ENCODE measurements around the gene CLDN9. TPM values are rescaled to one million over a fixed set of nuclear protein-coding genes. Genes with fewer than 3 reads are reported as not detected.

Gene CLDN9
- total and polyA plus RNA-seq, 11 donors: 0.13 to 2.0 (median 0.75) TPM

- WGBS, 4 donors: 68 to 77% (median 73%) methylated on average over 10 to 12 of the region's 12 CpGs
- Histone ChIP-seq H3K27ac (no peak overlapping the region), H3K27me3 (peaks cover 0 to 36% (median 7%) of the 10 kb centered on the region in 9 donors), H3K4me1 (peaks cover 0 to 14% (median 3%) of the 10 kb centered on the region in 12 donors), H3K4me3 (no peak overlapping the region), H3K36me3 (no peaks in the 10 kb centered on the region), H3K9me3 (no peaks in the 10 kb centered on the region)
- TF ChIP-seq POLR2A (IDR thresholded peaks at IDR 0.05): no peak
- TF ChIP-seq, protein P1, sequence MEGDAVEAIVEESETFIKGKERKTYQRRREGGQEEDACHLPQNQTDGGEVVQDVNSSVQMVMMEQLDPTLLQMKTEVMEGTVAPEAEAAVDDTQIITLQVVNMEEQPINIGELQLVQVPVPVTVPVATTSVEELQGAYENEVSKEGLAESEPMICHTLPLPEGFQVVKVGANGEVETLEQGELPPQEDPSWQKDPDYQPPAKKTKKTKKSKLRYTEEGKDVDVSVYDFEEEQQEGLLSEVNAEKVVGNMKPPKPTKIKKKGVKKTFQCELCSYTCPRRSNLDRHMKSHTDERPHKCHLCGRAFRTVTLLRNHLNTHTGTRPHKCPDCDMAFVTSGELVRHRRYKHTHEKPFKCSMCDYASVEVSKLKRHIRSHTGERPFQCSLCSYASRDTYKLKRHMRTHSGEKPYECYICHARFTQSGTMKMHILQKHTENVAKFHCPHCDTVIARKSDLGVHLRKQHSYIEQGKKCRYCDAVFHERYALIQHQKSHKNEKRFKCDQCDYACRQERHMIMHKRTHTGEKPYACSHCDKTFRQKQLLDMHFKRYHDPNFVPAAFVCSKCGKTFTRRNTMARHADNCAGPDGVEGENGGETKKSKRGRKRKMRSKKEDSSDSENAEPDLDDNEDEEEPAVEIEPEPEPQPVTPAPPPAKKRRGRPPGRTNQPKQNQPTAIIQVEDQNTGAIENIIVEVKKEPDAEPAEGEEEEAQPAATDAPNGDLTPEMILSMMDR (IDR thresholded peaks at IDR 0.05): no peak
- ATAC-seq (no peak), DNase-seq (no peak)
- intact Hi-C loops (cut with DNase I): no loop called here
Observed at GRCh38 chr16:3001316-3001715, 11.4 kb upstream of the CLDN9 start.

GRCh38 chr16:3003582-3004270 lies 9.0 kb upstream of the CLDN9 start:
- DNase-seq: peak; percentile 95 to 99 (median 97)
- Histone ChIP-seq H3K4me3 (peak overlapping the region in 10 of 12 donors; percentile 15 to 53 (median 28)), H3K36me3 (peaks cover 0 to 2% (median 0%) of the 10 kb centered on the region in 9 donors), H3K27me3 (peaks cover 0 to 51% (median 20%) of the 10 kb centered on the region in 9 donors), H3K27ac (peak overlapping the region in 1 of 12 donors; percentile 67), H3K4me1 (peaks cover 0 to 28% (median 4%) of the 10 kb centered on the region in 12 donors), H3K9me3 (no peaks in the 10 kb centered on the region)
- 8 to 11% (median 9%) methylated on average over 40 to 58 of the region's 58 CpGs for WGBS, 4 donors
- TF ChIP-seq, protein P1 (IDR thresholded peaks at IDR 0.05): peak; percentile 7 to 69 (median 55)
- peak in 1 of 2 donors; percentile 40 for TF ChIP-seq POLR2A (IDR thresholded peaks at IDR 0.05)
- ATAC-seq: peak; percentile 99
- intact Hi-C loops (cut with DNase I): loop anchor here in 1 of 10 donors (1.0 kb wide), 1 partner anchor 17 kb away; the partner anchor contains the start of gene TNFRSF12A

DNA sequence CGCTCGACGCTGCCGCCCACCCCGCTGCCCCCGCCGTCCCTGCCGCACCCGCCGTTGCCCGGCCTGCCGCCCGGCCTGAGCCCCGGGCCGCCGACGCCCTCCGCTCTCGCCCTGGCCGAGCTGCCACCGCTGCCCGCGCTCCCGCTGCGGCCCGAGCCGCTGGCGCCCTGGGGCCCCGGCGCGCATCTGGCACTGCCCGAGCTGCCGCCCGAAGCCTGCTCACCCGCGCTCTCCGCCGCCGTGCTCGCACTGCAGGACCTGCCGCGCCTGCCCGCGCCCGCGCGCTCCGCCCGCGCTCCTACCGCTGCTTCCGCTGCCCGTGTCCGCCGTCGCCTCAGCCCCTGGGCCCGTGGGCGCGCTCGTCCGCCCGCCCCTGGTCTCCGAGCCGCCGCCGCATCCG lies 8.4 kb upstream of the CLDN9 start:
- intact Hi-C loops (cut with DNase I): loop anchor here in 1 of 10 donors (1.0 kb wide), 1 partner anchor 16 kb away; the partner anchor contains the start of gene TNFRSF12A

More for the DNA sequence above, 8.4 kb upstream of the CLDN9 start:
- ATAC-seq (no peak), DNase-seq (no peak)
- no peaks in the 10 kb centered on the region for H3K9me3 ChIP-seq
- peak overlapping the region in 6 of 12 donors; percentile 25 to 53 (median 40) for H3K4me3 ChIP-seq
- peaks cover 0 to 2% (median 0%) of the 10 kb centered on the region in 9 donors for H3K36me3 ChIP-seq
- peaks cover 0 to 30% (median 4%) of the 10 kb centered on the region in 12 donors for H3K4me1 ChIP-seq
- no peak for TF ChIP-seq POLR2A (IDR thresholded peaks at IDR 0.05)
- TF ChIP-seq, protein P1 (IDR thresholded peaks at IDR 0.05): no peak
- whole genome bisulfite sequencing, 4 donors: 0 to 2% (median 1%) methylated on average over 17 to 64 of the region's 67 CpGs
- peak overlapping the region in 1 of 12 donors; percentile 67 for H3K27ac ChIP-seq
- peaks cover 0 to 57% (median 23%) of the 10 kb centered on the region in 9 donors for H3K27me3 ChIP-seq

Data from heart left ventricle (tissue), 16 donors.